IPS DF 19.7 (cell line): Measurements from ENCODE around the gene CYP8B1.
"Not testable (repeated sequence)": the region's sequence is repeated elsewhere in the genome, so short reads cannot be mapped to it uniquely, and the experiment has no call there.

ENCODE experiments used
- DNase-seq: peaks from one replicate; pipeline ENCODE4 v3.0.0-alpha.2; 2013; ENCODE audit warnings: low read depth, low spot score

CYP8B1 gene

GRCh38 chr3:42884324-42884723 is 8.6 kb upstream of the CYP8B1 start:
- DNase-seq = no peak

GRCh38 chr3:42883251-42883930 is 7.7 kb upstream of the CYP8B1 start:
- DNase-seq = not testable (repeated sequence)

GRCh38 chr3:42880601-42881451 is 5.1 kb upstream of the CYP8B1 start:
- DNase-seq = peak; percentile 73

- DNase-seq = no peak
These were observed 4.5 kb upstream of the CYP8B1 start for GRCh38 chr3:42880183-42880582.

GRCh38 chr3:42877881-42878280 is 2.2 kb upstream of the CYP8B1 start:
- no peak for DNase-seq

GRCh38 chr3:42876940-42877720 is 1.5 kb upstream of the CYP8B1 start:
- DNase-seq = no peak

GRCh38 chr3:42876401-42876800 is 722 bp upstream of the CYP8B1 start:
- DNase-seq = no peak

GRCh38 chr3:42874749-42875148 is 930 bp downstream of the CYP8B1 start:
- no peak for DNase-seq

- DNase-seq = no peak
These were observed 2.3 kb downstream of the CYP8B1 start for GRCh38 chr3:42873221-42873982.

GRCh38 chr3:42872718-42873117 is 3.0 kb downstream of the CYP8B1 start:
- no peak for DNase-seq

- DNase-seq = no peak
These were observed 4.0 kb downstream of the CYP8B1 start for GRCh38 chr3:42871592-42872196.

- no peak for DNase-seq
These were observed 6.8 kb downstream of the CYP8B1 start for GRCh38 chr3:42868841-42869240.

- no peak for DNase-seq
These were observed 8.5 kb downstream of the CYP8B1 start for GRCh38 chr3:42867138-42867537.

- no peak for DNase-seq
These were observed 10.4 kb downstream of the CYP8B1 start for GRCh38 chr3:42865256-42865655.

- no peak for DNase-seq
These were observed 11.2 kb downstream of the CYP8B1 start for GRCh38 chr3:42864321-42864950.

GRCh38 chr3:42856544-42856943 is 19.1 kb downstream of the CYP8B1 start:
- no peak for DNase-seq

GRCh38 chr3:42855547-42856380 is 19.9 kb downstream of the CYP8B1 start:
- DNase-seq = no peak

- no peak for DNase-seq
These were observed 20.5 kb downstream of the CYP8B1 start for GRCh38 chr3:42855219-42855546.

GRCh38 chr3:42853739-42854302 is 21.9 kb downstream of the CYP8B1 start:
- DNase-seq = no peak

- no peak for DNase-seq
These were observed 22.6 kb downstream of the CYP8B1 start for GRCh38 chr3:42853056-42853455.
